ENCODE measurements around the gene KANK4. TPM values are rescaled to one million over a fixed set of nuclear protein-coding genes. Genes with fewer than 3 reads are reported as not detected.

The KANK4 gene
- total RNA-seq, 6 experiments from 2014 or later: 0.18 to 6.7 (median 1.3) TPM

GRCh38 chr1:62280960-62281465 lies 38.2 kb downstream of the KANK4 start:
- intact Hi-C loops (cut with DNase I): no loop called here
- no peaks in the 10 kb centered on the region for H3K27me3 ChIP-seq
- DNase-seq (no peak), ATAC-seq (no peak)
- TF ChIP-seq CTCF (IDR thresholded peaks at IDR 0.05): no peak
- TF ChIP-seq POLR2A (IDR thresholded peaks at IDR 0.05): no peak
- no peak overlapping the region for H3K27ac ChIP-seq
- WGBS (ENCODE audit: insufficient coverage, low coverage, low lambda C conversion rate, missing lambda C conversion rate): 57% methylated on average over 2 of the region's 2 CpGs
- peaks cover 0 to 8% (median 4%) of the 10 kb centered on the region in 4 donors for H3K4me1 ChIP-seq
- H3K9me3 ChIP-seq: no peaks in the 10 kb centered on the region
- no peak overlapping the region for H3K4me3 ChIP-seq
- no peaks in the 10 kb centered on the region for H3K36me3 ChIP-seq

DNA sequence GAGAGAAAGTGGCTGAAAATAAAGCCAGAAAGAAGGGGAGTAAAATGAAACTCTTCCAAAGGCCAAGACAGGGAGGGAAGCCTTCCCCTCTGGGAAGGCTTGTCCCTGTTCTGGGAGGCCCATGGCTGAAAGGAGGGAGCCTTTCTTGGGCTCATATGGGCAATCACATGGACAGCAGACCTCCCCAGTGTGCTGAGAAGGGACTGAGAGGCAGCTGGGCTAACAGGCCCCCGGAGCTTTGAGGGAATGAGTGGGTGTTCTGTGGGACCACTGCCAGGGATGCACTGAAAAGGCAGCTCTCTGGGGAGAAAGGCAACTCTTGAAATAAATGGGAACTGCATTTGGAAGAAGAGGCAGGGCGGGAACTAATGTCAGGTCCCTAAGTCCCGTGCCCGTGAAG lies 39.1 kb downstream of the KANK4 start:
- no peaks in the 10 kb centered on the region for H3K4me1 ChIP-seq
- 79% methylated on average over 4 of the region's 4 CpGs for WGBS (ENCODE audit: insufficient coverage, low coverage, low lambda C conversion rate, missing lambda C conversion rate)
- intact Hi-C loops (cut with DNase I): no loop called here
- no peak overlapping the region for H3K27ac ChIP-seq
- no peaks in the 10 kb centered on the region for H3K27me3 ChIP-seq
- H3K9me3 ChIP-seq: no peaks in the 10 kb centered on the region
- no peak overlapping the region for H3K4me3 ChIP-seq
- DNase-seq: no peak
- ATAC-seq: no peak
- no peaks in the 10 kb centered on the region for H3K36me3 ChIP-seq
- no peak for TF ChIP-seq CTCF (IDR thresholded peaks at IDR 0.05)
- no peak for TF ChIP-seq POLR2A (IDR thresholded peaks at IDR 0.05)

DNA sequence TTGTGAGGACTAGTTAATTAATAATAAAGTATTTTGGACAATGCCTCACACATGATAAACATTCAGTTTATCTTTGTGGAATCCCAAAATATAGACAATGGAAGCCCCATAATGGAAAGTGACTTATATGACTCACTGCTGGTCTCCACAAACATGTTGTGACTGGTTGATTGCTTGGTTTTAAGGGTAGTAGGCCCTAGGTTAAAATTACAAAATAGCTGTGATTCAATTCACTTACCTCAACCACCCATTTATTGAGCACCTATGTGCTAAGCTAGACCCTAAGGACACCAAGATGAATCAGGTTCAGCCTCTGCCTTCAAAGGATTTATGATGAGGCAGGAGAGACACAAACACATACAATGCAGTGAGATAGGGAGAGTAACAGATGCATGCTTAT lies 42.4 kb downstream of the KANK4 start:
- Histone ChIP-seq H3K4me3 (no peak overlapping the region), H3K27ac (no peak overlapping the region), H3K36me3 (no peaks in the 10 kb centered on the region), H3K9me3 (no peaks in the 10 kb centered on the region), H3K27me3 (no peaks in the 10 kb centered on the region), H3K4me1 (no peaks in the 10 kb centered on the region)
- intact Hi-C loops (cut with DNase I): no loop called here
- no peak for ATAC-seq
- TF ChIP-seq CTCF (IDR thresholded peaks at IDR 0.05) (no peak), POLR2A (IDR thresholded peaks at IDR 0.05) (no peak)
- no peak for DNase-seq

DNA sequence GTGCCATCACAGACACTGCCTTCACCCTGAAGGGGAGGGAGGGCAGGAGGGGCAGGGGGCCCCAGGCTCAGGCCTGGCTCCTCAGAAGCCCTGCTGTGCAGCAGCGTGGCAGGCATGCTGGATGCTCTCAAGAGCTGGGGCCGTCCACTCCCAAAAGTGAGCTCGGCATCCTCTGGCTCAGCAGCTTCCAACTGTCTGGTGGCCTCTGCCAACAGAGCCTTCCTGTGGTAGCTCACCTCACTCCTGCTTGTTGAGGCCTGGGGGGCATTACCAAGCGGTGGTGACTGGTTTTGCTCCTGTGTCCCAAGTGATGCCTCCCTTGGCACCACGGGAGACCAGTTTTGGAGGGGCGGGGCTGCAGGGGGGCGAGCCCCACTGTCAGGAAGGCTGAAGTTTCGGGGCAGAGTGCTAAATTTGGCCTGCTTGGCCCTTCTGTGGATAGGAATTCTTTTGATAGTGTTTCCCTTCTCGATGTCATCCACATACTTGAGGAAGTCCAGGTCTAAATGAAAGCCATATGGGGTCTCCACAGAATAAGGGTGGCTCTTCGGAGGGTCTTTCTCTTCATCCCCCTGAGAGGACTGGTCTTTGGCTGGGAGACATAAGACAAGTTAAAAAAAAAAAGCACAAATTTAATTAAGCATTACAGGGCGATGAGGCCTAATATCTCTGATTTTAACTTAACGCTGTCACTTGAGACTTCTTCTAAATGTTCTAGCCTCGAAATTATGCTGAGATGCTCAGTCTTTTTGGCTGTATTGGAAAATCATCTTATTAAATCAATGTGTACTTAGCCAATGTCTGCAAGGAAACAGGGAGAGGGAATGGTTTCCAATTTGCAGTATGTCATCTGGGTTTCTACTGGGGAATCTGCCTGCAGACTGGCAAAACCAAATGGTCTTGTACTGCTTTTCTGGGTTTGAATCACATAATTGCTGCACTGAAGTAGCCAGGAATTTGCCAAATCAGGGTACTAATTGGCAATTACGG lies 44.4 kb downstream of the KANK4 start:
- no peaks in the 10 kb centered on the region for H3K36me3 ChIP-seq
- no peak overlapping the region for H3K4me3 ChIP-seq
- no peaks in the 10 kb centered on the region for H3K9me3 ChIP-seq
- intact Hi-C loops (cut with DNase I): no loop called here
- ATAC-seq (no peak), DNase-seq (no peak)
- no peak overlapping the region for H3K27ac ChIP-seq
- no peaks in the 10 kb centered on the region for H3K4me1 ChIP-seq
- 78% methylated on average over 7 of the region's 14 CpGs for WGBS (ENCODE audit: insufficient coverage, low coverage, low lambda C conversion rate, missing lambda C conversion rate)
- no peak for TF ChIP-seq POLR2A (IDR thresholded peaks at IDR 0.05)
- H3K27me3 ChIP-seq: no peaks in the 10 kb centered on the region

DNA sequence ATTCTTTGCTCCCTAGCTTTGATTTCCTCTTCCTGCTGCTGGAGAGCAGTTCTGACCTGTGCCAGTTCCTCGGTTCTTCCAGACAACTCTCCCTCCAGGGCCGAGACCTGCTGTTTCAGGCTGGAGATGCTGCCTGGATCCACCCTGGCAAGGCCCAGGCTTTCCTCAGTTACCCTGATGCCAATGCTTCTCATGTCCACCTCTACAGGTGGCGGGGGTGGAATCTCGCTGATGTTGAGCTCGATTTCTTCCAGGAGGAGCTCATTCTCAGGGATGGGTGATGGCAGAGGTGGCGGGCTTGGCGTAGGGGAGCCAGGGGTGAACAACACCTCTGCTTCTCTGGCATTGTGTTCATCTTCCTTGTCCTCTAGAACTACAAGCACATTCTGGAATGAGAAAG lies 45.3 kb downstream of the KANK4 start:
- Histone ChIP-seq H3K4me3 (no peak overlapping the region), H3K36me3 (no peaks in the 10 kb centered on the region), H3K4me1 (no peaks in the 10 kb centered on the region), H3K27ac (no peak overlapping the region), H3K27me3 (no peaks in the 10 kb centered on the region), H3K9me3 (no peaks in the 10 kb centered on the region)
- TF ChIP-seq POLR2A (IDR thresholded peaks at IDR 0.05): no peak
- TF ChIP-seq CTCF (IDR thresholded peaks at IDR 0.05): no peak
- no peak for ATAC-seq
- intact Hi-C loops (cut with DNase I): no loop called here
- DNase-seq: no peak
- 90% methylated on average over 2 of the region's 7 CpGs for WGBS (ENCODE audit: insufficient coverage, low coverage, low lambda C conversion rate, missing lambda C conversion rate)
